Measurements from ENCODE around the gene LATS1.
"Not testable (repeated sequence)": the region's sequence is repeated elsewhere in the genome, so short reads cannot be mapped to it uniquely, and the experiment has no call there.

Gene LATS1

GRCh38 chr6:149749082-149749593 is 31.2 kb upstream of the LATS1 start:
- H3K36me3 ChIP-seq (replicated peaks); H3K27me3 ChIP-seq (ENCODE audit: low read depth); H3K9me3 ChIP-seq; DNase-seq (ENCODE audit: low spot score in 2 of 2); in situ Hi-C loops (cut with MboI; ENCODE audit: low sequenced_read_pairs): not testable (repeated sequence)
- H3K4me3 ChIP-seq, result peak overlapping the region; percentile 95
- peaks cover 17% of the 10 kb centered on the region for H3K4me1 ChIP-seq

DNA sequence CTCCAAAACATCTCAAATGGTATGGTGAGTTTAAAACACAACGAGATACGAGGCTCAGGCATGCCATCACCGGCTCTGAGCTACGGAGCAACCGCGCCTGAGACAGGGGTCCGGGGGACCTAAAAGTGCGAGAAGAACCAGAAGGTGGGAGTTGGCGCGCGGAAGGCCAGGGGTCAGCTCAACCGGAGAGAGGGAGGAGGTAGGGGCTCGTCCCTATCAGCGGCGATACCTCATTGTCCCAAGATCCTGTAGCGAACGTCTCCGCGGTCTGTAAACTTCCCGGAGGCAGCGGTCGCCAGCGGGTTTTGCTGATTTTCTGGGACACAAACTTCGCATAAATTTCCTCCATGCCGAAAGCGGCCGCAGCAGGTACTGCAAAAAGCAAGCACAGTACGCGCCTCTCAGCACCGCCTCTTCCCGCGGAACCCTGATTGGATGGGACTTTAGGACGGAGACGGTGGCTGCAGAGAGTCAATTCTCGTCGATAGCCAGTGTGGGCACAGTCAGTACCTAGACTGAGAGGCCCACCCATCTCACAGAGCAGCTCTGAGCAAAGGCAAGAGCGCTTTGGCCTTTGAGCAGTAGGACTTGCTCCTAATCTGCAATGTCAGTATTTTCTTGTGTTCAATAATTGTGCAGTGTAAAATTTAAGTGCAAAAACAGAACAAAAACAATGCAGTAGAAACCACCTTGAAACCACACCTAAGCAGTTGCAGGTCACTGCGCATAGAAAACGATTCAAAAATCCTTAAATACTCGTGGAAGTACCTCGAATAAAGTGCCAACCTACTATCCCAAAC is 28.4 kb upstream of the LATS1 start, which contains the start of gene NUP43:
Gene NUP43, minus strand, starts transcription at position 383 of the 800 bp plus-strand sequence. Its CDS starts 34 bp downstream, at position 349.
- DNase-seq (ENCODE audit: low spot score in 2 of 2), result peak; percentile 91 to 97
- in situ Hi-C loops (cut with MboI; ENCODE audit: low sequenced_read_pairs), result no loop called here
- Histone ChIP-seq H3K9me3 (no peaks in the 10 kb centered on the region), H3K4me1 (peaks cover 14% of the 10 kb centered on the region), H3K36me3 (replicated peaks) (peaks cover 26% of the 10 kb centered on the region), H3K27me3 (ENCODE audit: low read depth) (no peaks in the 10 kb centered on the region), H3K4me3 (peak within 1 kb of the TSS; percentile 78)

- H3K27me3 ChIP-seq (ENCODE audit: low read depth); in situ Hi-C loops (cut with MboI; ENCODE audit: low sequenced_read_pairs): not testable (repeated sequence)
Observed at GRCh38 chr6:149745252-149745651, 27.4 kb upstream of the LATS1 start.

DNA sequence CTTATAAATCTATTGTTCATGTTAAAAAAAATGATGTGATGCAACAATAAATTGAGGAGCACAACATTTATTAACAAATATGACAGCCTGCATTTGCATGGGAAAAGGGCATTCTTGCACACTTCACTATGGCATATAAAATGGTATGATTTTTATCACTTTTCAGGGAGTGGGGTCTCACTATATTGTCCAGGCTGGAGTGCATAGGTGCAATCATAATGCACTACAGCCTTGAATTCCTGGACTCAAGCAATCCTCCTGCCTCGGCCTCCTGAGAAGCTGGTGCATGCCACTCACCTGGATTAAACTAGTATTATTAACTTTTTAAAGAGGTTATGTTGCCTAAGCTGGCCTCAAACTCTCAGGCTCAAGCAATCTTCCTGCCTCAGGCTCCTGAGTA is 17.0 kb upstream of the LATS1 start:
- no peak for DNase-seq (ENCODE audit: low spot score in 2 of 2)
- Histone ChIP-seq H3K9me3 (no peaks in the 10 kb centered on the region), H3K27me3 (ENCODE audit: low read depth) (no peaks in the 10 kb centered on the region), H3K36me3 (replicated peaks) (peaks cover 68% of the 10 kb centered on the region), H3K4me3 (no peak overlapping the region), H3K4me1 (no peaks in the 10 kb centered on the region)
- in situ Hi-C loops (cut with MboI; ENCODE audit: low sequenced_read_pairs), result no loop called here

More at GRCh38 chr6:149745252-149745651, 27.4 kb upstream of the LATS1 start:
- H3K36me3 ChIP-seq (replicated peaks), result peaks cover 37% of the 10 kb centered on the region
- H3K4me3 ChIP-seq, result peak overlapping the region; percentile 78
- H3K9me3 ChIP-seq; DNase-seq (ENCODE audit: low spot score in 2 of 2): not testable (repeated sequence)
- peaks cover 14% of the 10 kb centered on the region for H3K4me1 ChIP-seq

- H3K36me3 ChIP-seq (replicated peaks), result peaks cover 70% of the 10 kb centered on the region
- no peak for DNase-seq (ENCODE audit: low spot score in 2 of 2)
- H3K27me3 ChIP-seq (ENCODE audit: low read depth), result no peaks in the 10 kb centered on the region
- no peaks in the 10 kb centered on the region for H3K4me1 ChIP-seq
- no peaks in the 10 kb centered on the region for H3K9me3 ChIP-seq
- in situ Hi-C loops (cut with MboI; ENCODE audit: low sequenced_read_pairs), result no loop called here
- H3K4me3 ChIP-seq, result no peak overlapping the region
Observed at GRCh38 chr6:149733089-149733720, 15.3 kb upstream of the LATS1 start.

GRCh38 chr6:149729824-149730223 is 11.9 kb upstream of the LATS1 start:
- Histone ChIP-seq H3K9me3 (no peaks in the 10 kb centered on the region), H3K27me3 (ENCODE audit: low read depth) (no peaks in the 10 kb centered on the region), H3K36me3 (replicated peaks) (peaks cover 67% of the 10 kb centered on the region), H3K4me3 (no peak overlapping the region), H3K4me1 (no peaks in the 10 kb centered on the region)
- no peak for DNase-seq (ENCODE audit: low spot score in 2 of 2)
- in situ Hi-C loops (cut with MboI; ENCODE audit: low sequenced_read_pairs), result no loop called here

DNA sequence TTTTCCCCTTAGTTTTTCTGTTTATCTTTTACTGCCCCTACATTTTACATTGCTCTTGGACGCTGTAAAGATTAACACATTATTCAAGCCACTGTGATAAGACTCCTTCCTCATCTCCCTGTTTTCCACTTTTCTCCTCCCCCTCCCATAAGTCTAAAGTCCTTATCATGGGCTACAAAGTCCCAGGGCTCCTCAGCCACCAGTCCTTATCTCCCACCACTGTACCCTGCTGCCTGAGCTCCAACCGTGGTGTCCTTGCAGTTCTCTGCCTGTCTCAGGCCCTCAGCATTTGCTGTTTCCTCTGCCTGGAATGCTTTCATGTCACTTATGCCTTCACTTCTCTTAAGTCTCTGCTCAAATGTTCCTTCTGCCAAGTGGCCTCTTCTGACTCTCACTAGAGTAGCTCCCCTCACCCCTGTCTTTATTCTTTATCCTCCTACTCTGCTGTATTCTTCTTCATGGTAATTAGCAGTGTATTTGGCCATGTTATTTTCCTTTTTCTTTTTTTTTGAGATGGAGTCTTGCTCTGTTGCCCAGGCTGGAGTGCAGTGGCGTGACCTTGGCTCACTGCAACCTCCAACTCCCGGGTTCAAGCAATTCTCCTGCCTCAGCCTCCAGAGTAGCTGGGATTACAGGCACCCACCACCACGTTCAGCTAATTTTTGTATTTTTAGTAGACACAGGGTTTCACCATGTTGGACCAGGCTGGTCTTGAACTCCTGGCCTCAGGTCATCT is 10.8 kb upstream of the LATS1 start:
- no peak overlapping the region for H3K4me3 ChIP-seq
- in situ Hi-C loops (cut with MboI; ENCODE audit: low sequenced_read_pairs), result no loop called here
- H3K36me3 ChIP-seq (replicated peaks), result peaks cover 66% of the 10 kb centered on the region
- no peak for DNase-seq (ENCODE audit: low spot score in 2 of 2)
- H3K9me3 ChIP-seq, result no peaks in the 10 kb centered on the region
- H3K27me3 ChIP-seq (ENCODE audit: low read depth), result no peaks in the 10 kb centered on the region
- peaks cover 4% of the 10 kb centered on the region for H3K4me1 ChIP-seq

- Histone ChIP-seq H3K4me1 (peaks cover 4% of the 10 kb centered on the region), H3K4me3 (no peak overlapping the region), H3K9me3 (no peaks in the 10 kb centered on the region), H3K36me3 (replicated peaks) (peaks cover 67% of the 10 kb centered on the region), H3K27me3 (ENCODE audit: low read depth) (no peaks in the 10 kb centered on the region)
- in situ Hi-C loops (cut with MboI; ENCODE audit: low sequenced_read_pairs), result no loop called here
- DNase-seq (ENCODE audit: low spot score in 2 of 2), result no peak
Observed at GRCh38 chr6:149727793-149728498, 10.0 kb upstream of the LATS1 start.

DNA sequence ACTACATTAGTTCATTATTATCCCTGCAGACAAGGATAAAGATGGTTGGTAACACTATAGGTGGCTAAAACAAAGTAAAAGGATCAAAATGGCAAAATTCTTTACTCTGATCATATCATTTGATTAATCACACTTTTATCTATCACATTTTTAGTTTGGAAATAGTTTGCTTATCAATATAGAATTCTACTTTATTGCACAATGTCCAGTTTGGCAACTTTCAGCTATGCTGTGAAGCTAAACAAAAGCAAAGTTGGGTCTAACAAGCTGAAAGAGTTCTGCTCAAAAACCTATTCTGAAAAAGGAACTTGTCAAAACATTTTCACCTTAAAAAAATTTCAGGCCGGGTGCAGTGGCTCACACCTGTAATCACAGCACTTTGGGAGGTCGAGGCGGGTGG is 7.9 kb upstream of the LATS1 start:
- in situ Hi-C loops (cut with MboI; ENCODE audit: low sequenced_read_pairs), result no loop called here
- Histone ChIP-seq H3K27me3 (ENCODE audit: low read depth) (no peaks in the 10 kb centered on the region), H3K9me3 (no peaks in the 10 kb centered on the region), H3K4me3 (no peak overlapping the region), H3K4me1 (peaks cover 4% of the 10 kb centered on the region), H3K36me3 (replicated peaks) (peaks cover 59% of the 10 kb centered on the region)
- no peak for DNase-seq (ENCODE audit: low spot score in 2 of 2)

DNA sequence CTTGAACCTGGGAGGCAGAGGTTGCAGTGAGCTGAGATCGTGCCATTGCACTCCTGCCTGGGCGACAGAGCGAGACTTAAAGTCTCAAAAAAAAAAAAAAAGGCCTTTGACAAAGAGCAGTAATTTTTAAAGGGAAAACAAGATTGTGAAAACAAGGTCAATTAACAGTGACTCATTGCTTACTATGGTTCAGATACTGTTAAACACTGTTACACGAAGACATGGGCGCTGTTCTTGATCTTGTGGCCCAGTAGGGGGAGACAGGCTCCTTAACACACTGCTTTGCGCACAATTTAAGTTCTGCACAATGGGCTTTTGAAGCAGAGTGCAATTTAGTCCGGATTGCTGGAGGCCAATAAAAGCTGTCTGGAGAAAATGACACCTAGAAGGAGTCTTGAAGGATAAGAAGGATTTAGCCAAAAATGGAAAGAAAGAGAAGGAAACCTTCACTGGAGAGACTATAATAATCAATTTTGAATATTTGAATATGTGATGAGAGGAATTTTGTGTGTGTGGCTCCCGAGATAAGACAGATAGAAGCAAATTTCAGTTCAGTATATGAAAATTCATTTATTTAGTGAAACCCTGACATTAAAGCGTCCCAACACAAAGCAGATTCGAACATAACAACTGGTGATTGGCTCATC is 6.0 kb upstream of the LATS1 start:
- DNase-seq (ENCODE audit: low spot score in 2 of 2), result peak; percentile 71 to 79
- H3K36me3 ChIP-seq (replicated peaks), result peaks cover 40% of the 10 kb centered on the region
- in situ Hi-C loops (cut with MboI; ENCODE audit: low sequenced_read_pairs), result no loop called here

GRCh38 chr6:149723262-149723661 is 5.4 kb upstream of the LATS1 start:
- in situ Hi-C loops (cut with MboI; ENCODE audit: low sequenced_read_pairs), result no loop called here
- peaks cover 33% of the 10 kb centered on the region for H3K36me3 ChIP-seq (replicated peaks)
- no peaks in the 10 kb centered on the region for H3K9me3 ChIP-seq
- no peak overlapping the region for H3K4me3 ChIP-seq
- no peak for DNase-seq (ENCODE audit: low spot score in 2 of 2)
- no peaks in the 10 kb centered on the region for H3K27me3 ChIP-seq (ENCODE audit: low read depth)
- peaks cover 4% of the 10 kb centered on the region for H3K4me1 ChIP-seq

More for the DNA sequence above, 6.0 kb upstream of the LATS1 start:
- Histone ChIP-seq H3K4me3 (no peak overlapping the region), H3K4me1 (peaks cover 4% of the 10 kb centered on the region), H3K9me3 (no peaks in the 10 kb centered on the region), H3K27me3 (ENCODE audit: low read depth) (no peaks in the 10 kb centered on the region)

GRCh38 chr6:149719531-149719930 is 1.6 kb upstream of the LATS1 start:
- H3K4me3 ChIP-seq, result no peak overlapping the region
- peaks cover 15% of the 10 kb centered on the region for H3K4me1 ChIP-seq
- no peak for DNase-seq (ENCODE audit: low spot score in 2 of 2)
- no peaks in the 10 kb centered on the region for H3K9me3 ChIP-seq
- peaks cover 11% of the 10 kb centered on the region for H3K36me3 ChIP-seq (replicated peaks)
- in situ Hi-C loops (cut with MboI; ENCODE audit: low sequenced_read_pairs), result loop anchor here (10.0 kb wide), 1 partner anchor 205 kb away; the partner anchor contains the start of gene RAET1G
- H3K27me3 ChIP-seq (ENCODE audit: low read depth), result no peaks in the 10 kb centered on the region

- H3K4me1 ChIP-seq, result peaks cover 11% of the 10 kb centered on the region
- H3K27me3 ChIP-seq (ENCODE audit: low read depth), result no peaks in the 10 kb centered on the region
- H3K36me3 ChIP-seq (replicated peaks), result peaks cover 9% of the 10 kb centered on the region
- in situ Hi-C loops (cut with MboI; ENCODE audit: low sequenced_read_pairs), result loop anchor here (10.0 kb wide), 1 partner anchor 208 kb away; the partner anchor contains the start of gene RAET1G
- H3K9me3 ChIP-seq, result no peaks in the 10 kb centered on the region
- no peak for DNase-seq (ENCODE audit: low spot score in 2 of 2)
- H3K4me3 ChIP-seq, result peak overlapping the region; percentile 99
Observed at GRCh38 chr6:149717255-149717587, 680 bp downstream of the LATS1 start.

All from HAP-1 (cell line).